IMR-90 (cell line): ENCODE data around the gene IFT74. TPM values are rescaled to one million over a fixed set of nuclear protein-coding genes. Genes with fewer than 3 reads are reported as not detected.

Source experiments
- ATAC-seq: fragments of 200-7000 bp; cut with Tn5 transposase; 2 replicates; pipeline ENCODE4 v1.9.1; 2020; ENCODE audit warnings: low read depth, mild to moderate bottlenecking, moderate library complexity
- BruUV-seq: library from RNA; stranded (reverse); fragments of 400-500 nt; replicated peaks from 2 replicates; lab custom pipeline; 2021; lab: Mats Ljungman, UMichigan
- CTCF ChIA-PET: fragments of 300-600 bp; formaldehyde crosslinking; extraction: SDS; loops from one replicate; lab custom pipeline; 2021; ENCODE audit warnings: antibody characterized with exemption; lab: Yijun Ruan, JAX
- POLR2A ChIA-PET: fragments of 300-600 bp; sonication (Branson Sonifier 250); formaldehyde crosslinking; loops from one replicate; lab custom pipeline; 2022; ENCODE audit warnings: antibody characterized with exemption; ENCODE audit not compliant: unreplicated experiment; lab: Charles Lee
- DNase-seq: peaks from one replicate; pipeline ENCODE4 v3.0.0; 2013
- H2AFZ ChIP-seq: replicated peaks from 2 replicates; pipeline ENCODE3; 2013; ENCODE audit warnings: low read length, mild to moderate bottlenecking; ENCODE audit not compliant: poor library complexity
- H2AK5ac ChIP-seq: 2 replicates; pipeline ENCODE4 v1.6.1; 2013; ENCODE audit warnings: low read depth, low read length, inconsistent platforms
- H2AK9ac ChIP-seq: replicated peaks from 2 replicates; pipeline ENCODE3; 2013; ENCODE audit warnings: mild to moderate bottlenecking, low read depth, low read length, moderate library complexity; ENCODE audit not compliant: poor library complexity
- H2BK120ac ChIP-seq: 2 replicates; pipeline ENCODE4 v1.6.1; 2013; ENCODE audit warnings: low read depth, low read length, inconsistent platforms
- H2BK15ac ChIP-seq: 3 replicates; pipeline ENCODE4 v1.6.1; 2013; ENCODE audit warnings: low read depth, low read length, inconsistent platforms
- H2BK20ac ChIP-seq: 2 replicates; pipeline ENCODE4 v1.6.1; 2013; ENCODE audit warnings: low read depth, mild to moderate bottlenecking, inconsistent platforms, low read length, moderate library complexity
- H2BK5ac ChIP-seq: 2 replicates; pipeline ENCODE4 v1.6.1; 2013; ENCODE audit warnings: mild to moderate bottlenecking, low read depth, low read length, inconsistent platforms; ENCODE audit not compliant: poor library complexity, severe bottlenecking
- H3K14ac ChIP-seq: replicated peaks from 2 replicates; pipeline ENCODE4 v1.6.1; 2013; ENCODE audit warnings: low read depth, low read length, inconsistent platforms
- H3K18ac ChIP-seq: 2 replicates; pipeline ENCODE4 v1.6.1; 2013; ENCODE audit warnings: low read depth, low read length, control low read depth
- H3K23ac ChIP-seq: 2 replicates; pipeline ENCODE4 v1.6.1; 2013; ENCODE audit warnings: low read depth, low read length, inconsistent platforms
- H3K27ac ChIP-seq: 2 replicates; pipeline ENCODE4 v1.5.1; 2013; ENCODE audit warnings: mild to moderate bottlenecking, control low read depth, low read length; ENCODE audit not compliant: insufficient read depth
- H3K27me3 ChIP-seq: 2 replicates; pipeline ENCODE4 v1.6.1; 2013; ENCODE audit warnings: low read length; ENCODE audit not compliant: control insufficient read depth, insufficient read depth
- H3K36me3 ChIP-seq: 2 replicates; pipeline ENCODE4 v1.6.1; 2013; ENCODE audit warnings: low read length, mixed read lengths; ENCODE audit not compliant: control insufficient read depth, insufficient read depth
- H3K4ac ChIP-seq: 2 replicates; pipeline ENCODE4 v1.6.1; 2013; ENCODE audit warnings: low read depth, low read length, inconsistent platforms
- H3K4me1 ChIP-seq: 2 replicates; pipeline ENCODE4 v1.6.1; 2013; ENCODE audit warnings: low read length, mixed read lengths; ENCODE audit not compliant: control insufficient read depth, insufficient read depth
- H3K4me2 ChIP-seq: 2 replicates; pipeline ENCODE4 v1.6.1; 2013; ENCODE audit warnings: low read depth, mild to moderate bottlenecking, control low read depth, low read length, moderate library complexity
- H3K4me3 ChIP-seq: 2 replicates; pipeline ENCODE4 v1.5.1; 2013; ENCODE audit warnings: low read depth, mild to moderate bottlenecking, control low read depth, low read length, moderate library complexity; ENCODE audit not compliant: insufficient read depth
- H3K56ac ChIP-seq: 2 replicates; pipeline ENCODE4 v1.6.1; 2013; ENCODE audit warnings: low read length, inconsistent platforms; ENCODE audit not compliant: insufficient read depth; ENCODE audit errors: extremely low read depth
- H3K79me1 ChIP-seq, 2 experiments: 2 replicates each; pipeline ENCODE4 v1.6.1; 2013; ENCODE audit warnings: low read length in 2 of 2, inconsistent platforms in 1 of 2, low read depth in 1 of 2
- H3K9ac ChIP-seq: 2 replicates; pipeline ENCODE4 v1.6.1; 2013; ENCODE audit warnings: low read depth, low read length, control low read depth
- H3K9me1 ChIP-seq: 2 replicates; pipeline ENCODE4 v1.6.1; 2013; ENCODE audit warnings: low read length, inconsistent platforms; ENCODE audit not compliant: insufficient read depth
- H3K9me3 ChIP-seq: 2 replicates; pipeline ENCODE4 v1.6.1; 2013; ENCODE audit warnings: low read length; ENCODE audit not compliant: control insufficient read depth, insufficient read depth
- H4K20me1 ChIP-seq: 2 replicates; pipeline ENCODE4 v1.6.1; 2013; ENCODE audit warnings: low read length, inconsistent platforms; ENCODE audit not compliant: insufficient read depth
- H4K5ac ChIP-seq: 2 replicates; pipeline ENCODE4 v1.6.1; 2013; ENCODE audit warnings: mild to moderate bottlenecking, low read depth, low read length, control low read depth
- H4K8ac ChIP-seq, 2 experiments: 2 replicates each; pipeline ENCODE4 v1.6.1; 2013; ENCODE audit warnings: low read depth in 2 of 2, low read length in 2 of 2, control low read depth in 1 of 2, inconsistent platforms in 1 of 2
- H4K91ac ChIP-seq: 2 replicates; pipeline ENCODE4 v1.6.1; 2013; ENCODE audit warnings: low read depth, low read length, inconsistent platforms; ENCODE audit not compliant: insufficient read depth
- BHLHE40 ChIP-seq: fragments of 150-350 bp; IDR thresholded peaks from 2 replicates; pipeline ENCODE4 v1.6.1; 2016; ENCODE audit warnings: mild to moderate bottlenecking, low read depth, low read length
- CEBPB ChIP-seq: IDR thresholded peaks from 2 replicates; pipeline ENCODE4 v1.6.1; 2012; ENCODE audit warnings: low read depth, low read length, improper control_type of control experiment
- CHD1 ChIP-seq: IDR thresholded peaks from 2 replicates; pipeline ENCODE4 v1.6.1; 2012; ENCODE audit warnings: low read depth, low read length, improper control_type of control experiment
- FOS ChIP-seq: fragments of 150-350 bp; IDR thresholded peaks from 2 replicates; pipeline ENCODE4 v1.6.1; 2016; ENCODE audit warnings: low read depth, low read length
- MAFK ChIP-seq: IDR thresholded peaks from 2 replicates; pipeline ENCODE4 v1.6.1; 2012; ENCODE audit warnings: low read depth, low read length, improper control_type of control experiment
- MAZ ChIP-seq: IDR thresholded peaks from 2 replicates; pipeline ENCODE4 v1.6.1; 2012; ENCODE audit warnings: low read depth, mild to moderate bottlenecking, low read length, improper control_type of control experiment, moderate library complexity, borderline replicate concordance
- MXI1 ChIP-seq: IDR thresholded peaks from 2 replicates; pipeline ENCODE4 v1.6.1; 2012; ENCODE audit warnings: low read depth, mild to moderate bottlenecking, low read length, moderate library complexity, borderline replicate concordance
- NFE2L2 ChIP-seq: fragments of 150-350 bp; IDR thresholded peaks from 2 replicates; pipeline ENCODE4 v1.6.1; 2016; ENCODE audit warnings: low read depth, mild to moderate bottlenecking, low read length
- POLR2A ChIP-seq: IDR thresholded peaks from 2 replicates; pipeline ENCODE4 v1.6.1; 2012; ENCODE audit warnings: mild to moderate bottlenecking, low read depth, low read length
- RAD21 ChIP-seq: IDR thresholded peaks from 2 replicates; pipeline ENCODE4 v1.6.1; 2012; ENCODE audit warnings: low read length, improper control_type of control experiment
- RCOR1 ChIP-seq: IDR thresholded peaks from 2 replicates; pipeline ENCODE4 v1.6.1; 2012; ENCODE audit warnings: mild to moderate bottlenecking, low read length, improper control_type of control experiment; ENCODE audit not compliant: insufficient replicate concordance
- RFX5 ChIP-seq: IDR thresholded peaks from 2 replicates; pipeline ENCODE4 v1.8.0; 2012; ENCODE audit warnings: low read depth, mild to moderate bottlenecking, low read length, moderate library complexity
- SMC3 ChIP-seq: fragments of 150-350 bp; IDR thresholded peaks from 2 replicates; pipeline ENCODE4 v1.6.1; 2016; ENCODE audit warnings: low read depth, mild to moderate bottlenecking, antibody characterized with exemption, low read length, moderate library complexity
- WGBS, 2 experiments: methylation state at CpG; one replicate each; pipeline versions ENCODE4 v1.1.5 to v1.1.7; 2013; ENCODE audit warnings: missing lambda C conversion rate in 2 of 2; ENCODE audit not compliant: insufficient read length in 1 of 2; ENCODE audit errors: extremely low coverage in 2 of 2; 5-methylcytosine and 5-hydroxymethylcytosine counted together
- dilution Hi-C: fragments of 300-500 bp; cut with HindIII; formaldehyde crosslinking; loops from one replicate; pipeline ENCODE4 v1.14.3; 2018; ENCODE audit warnings: low sequenced_read_pairs; ENCODE audit not compliant: unreplicated experiment
- in situ Hi-C: fragments of 300-500 bp; cut with MboI; formaldehyde crosslinking; loops from 3 replicates; pipeline ENCODE4 v1.14.3; 2019; ENCODE audit warnings: low sequenced_read_pairs, inconsistent platforms, mixed read lengths
- intact Hi-C: fragments of 100-400 bp; cut with micrococcal nuclease; formaldehyde crosslinking; loops from 2 replicates; pipeline ENCODE4 v1.10.0; 2022
- polyA plus RNA-seq, 3 experiments: library from polyadenylated mRNA; depleted of rRNA; stranded (reverse); fragments of >200 nt; gene quantifications; 2 replicates each; pipeline ENCODE4 v1.2.3, GENCODE V29; 2012; ENCODE audit warnings: low replicate concordance in 1 of 3
- total RNA-seq: library from RNA; depleted of rRNA; stranded (reverse); fragments of >200 nt; gene quantifications from 2 replicates; pipeline ENCODE4 v1.2.3, GENCODE V29; 2012
- TF ChIP-seq, protein P1 (sequence below): conservative IDR thresholded peaks from 2 replicates; pipeline ENCODE4 v1.5.1; 2012; ENCODE audit warnings: mild to moderate bottlenecking, low read depth, low read length, improper control_type of control experiment
- TF ChIP-seq, protein P2 (sequence below): fragments of 150-350 bp; IDR thresholded peaks from 2 replicates; pipeline ENCODE4 v1.6.1; 2017; ENCODE audit warnings: mild to moderate bottlenecking, antibody characterized with exemption, low read length, low read depth
- TF ChIP-seq, protein P3 (sequence below): fragments of 150-350 bp; IDR thresholded peaks from 2 replicates; pipeline ENCODE4 v1.6.1; 2016; ENCODE audit warnings: low read depth, mild to moderate bottlenecking, low read length, moderate library complexity, borderline replicate concordance

IFT74 gene
- total and polyA plus RNA-seq, 2 of the 4 experiments (the other 2 are of a cell fraction): 4.6 to 12.2 TPM

DNA sequence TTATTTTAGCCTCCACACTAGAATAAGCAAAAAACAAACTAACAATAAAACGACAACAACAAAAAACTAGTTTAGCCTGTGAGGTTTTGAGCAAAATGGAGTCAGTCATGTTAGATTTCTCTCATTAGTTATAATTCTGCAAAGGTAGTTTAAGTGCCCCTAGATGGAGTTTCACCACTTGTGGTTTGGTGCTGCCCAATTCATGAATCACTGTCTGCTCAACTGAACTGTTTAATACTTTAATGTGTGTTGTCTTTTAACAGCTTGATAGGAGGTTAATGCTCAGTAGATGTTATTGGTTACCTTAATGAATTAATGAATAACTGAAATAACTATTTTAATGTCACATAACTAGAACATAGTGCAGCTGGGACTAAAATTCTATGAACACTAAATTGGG lies 5.7 kb upstream of the IFT74 start:
- Histone ChIP-seq H2AK5ac (no peak overlapping the region), H3K27me3 (no peaks in the 10 kb centered on the region), H3K36me3 (no peaks in the 10 kb centered on the region), H3K4me1 (peaks cover under 1% of the 10 kb centered on the region; the same call in 1 of the 2 replicates), H2BK20ac (no peak overlapping the region), H2AFZ (no peak overlapping the region), H3K27ac (no peak overlapping the region), H4K8ac (no peak overlapping the region), H4K20me1 (no peaks in the 10 kb centered on the region), H3K18ac (no peak overlapping the region), H3K14ac (no peak overlapping the region), H4K5ac (no peak overlapping the region), H4K91ac (no peak overlapping the region), H2AK9ac (no peak overlapping the region), H3K79me1 (peaks cover 0 to 11% of the 10 kb centered on the region in 2 experiments; a peak in 3 of 4 replicates), H2BK15ac (no peak overlapping the region), H3K4me3 (no peak overlapping the region), H3K23ac (no peak overlapping the region), H2BK5ac (no peak overlapping the region), H2BK120ac (no peak overlapping the region), H3K4me2 (no peak overlapping the region), H3K9ac (no peak overlapping the region), H3K56ac (no peak overlapping the region), H3K9me1 (peaks cover 4% of the 10 kb centered on the region), H3K9me3 (no peaks in the 10 kb centered on the region), H3K4ac (no peak overlapping the region)
- in situ Hi-C loops: no loop called here
- no peak for ATAC-seq
- BruUV-seq: no TSS peak
- CTCF ChIA-PET: interaction anchor here (0.5 kb wide), 1 partner anchor 87 kb away, joined by 3 read pairs; no protein-coding TSS in a partner anchor
- WGBS, 2 experiments: no CpG with 5 or more reads among the region's 1 CpG
- no peak for TF ChIP-seq NFE2L2
- TF ChIP-seq CHD1: no peak
- no peak for TF ChIP-seq RFX5
- no peak for TF ChIP-seq RCOR1
- TF ChIP-seq, protein P1, sequence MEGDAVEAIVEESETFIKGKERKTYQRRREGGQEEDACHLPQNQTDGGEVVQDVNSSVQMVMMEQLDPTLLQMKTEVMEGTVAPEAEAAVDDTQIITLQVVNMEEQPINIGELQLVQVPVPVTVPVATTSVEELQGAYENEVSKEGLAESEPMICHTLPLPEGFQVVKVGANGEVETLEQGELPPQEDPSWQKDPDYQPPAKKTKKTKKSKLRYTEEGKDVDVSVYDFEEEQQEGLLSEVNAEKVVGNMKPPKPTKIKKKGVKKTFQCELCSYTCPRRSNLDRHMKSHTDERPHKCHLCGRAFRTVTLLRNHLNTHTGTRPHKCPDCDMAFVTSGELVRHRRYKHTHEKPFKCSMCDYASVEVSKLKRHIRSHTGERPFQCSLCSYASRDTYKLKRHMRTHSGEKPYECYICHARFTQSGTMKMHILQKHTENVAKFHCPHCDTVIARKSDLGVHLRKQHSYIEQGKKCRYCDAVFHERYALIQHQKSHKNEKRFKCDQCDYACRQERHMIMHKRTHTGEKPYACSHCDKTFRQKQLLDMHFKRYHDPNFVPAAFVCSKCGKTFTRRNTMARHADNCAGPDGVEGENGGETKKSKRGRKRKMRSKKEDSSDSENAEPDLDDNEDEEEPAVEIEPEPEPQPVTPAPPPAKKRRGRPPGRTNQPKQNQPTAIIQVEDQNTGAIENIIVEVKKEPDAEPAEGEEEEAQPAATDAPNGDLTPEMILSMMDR: no peak
- no peak for TF ChIP-seq POLR2A
- no peak for TF ChIP-seq MXI1
- no peak for TF ChIP-seq SMC3
- no peak for TF ChIP-seq MAFK
- no peak for TF ChIP-seq MAZ
- TF ChIP-seq, protein P2, sequence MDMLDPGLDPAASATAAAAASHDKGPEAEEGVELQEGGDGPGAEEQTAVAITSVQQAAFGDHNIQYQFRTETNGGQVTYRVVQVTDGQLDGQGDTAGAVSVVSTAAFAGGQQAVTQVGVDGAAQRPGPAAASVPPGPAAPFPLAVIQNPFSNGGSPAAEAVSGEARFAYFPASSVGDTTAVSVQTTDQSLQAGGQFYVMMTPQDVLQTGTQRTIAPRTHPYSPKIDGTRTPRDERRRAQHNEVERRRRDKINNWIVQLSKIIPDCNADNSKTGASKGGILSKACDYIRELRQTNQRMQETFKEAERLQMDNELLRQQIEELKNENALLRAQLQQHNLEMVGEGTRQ: no peak
- TF ChIP-seq, protein P3, sequence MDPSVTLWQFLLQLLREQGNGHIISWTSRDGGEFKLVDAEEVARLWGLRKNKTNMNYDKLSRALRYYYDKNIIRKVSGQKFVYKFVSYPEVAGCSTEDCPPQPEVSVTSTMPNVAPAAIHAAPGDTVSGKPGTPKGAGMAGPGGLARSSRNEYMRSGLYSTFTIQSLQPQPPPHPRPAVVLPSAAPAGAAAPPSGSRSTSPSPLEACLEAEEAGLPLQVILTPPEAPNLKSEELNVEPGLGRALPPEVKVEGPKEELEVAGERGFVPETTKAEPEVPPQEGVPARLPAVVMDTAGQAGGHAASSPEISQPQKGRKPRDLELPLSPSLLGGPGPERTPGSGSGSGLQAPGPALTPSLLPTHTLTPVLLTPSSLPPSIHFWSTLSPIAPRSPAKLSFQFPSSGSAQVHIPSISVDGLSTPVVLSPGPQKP: no peak
- no peak for TF ChIP-seq CEBPB
- no peak for TF ChIP-seq FOS
- TF ChIP-seq BHLHE40: no peak
- no peak for TF ChIP-seq RAD21
- POLR2A ChIA-PET: no interaction called here
- dilution Hi-C loops: no loop called here
- no peak for DNase-seq
- intact Hi-C loops: no loop called here
